NCI-H69 (cell line): ENCODE data around the gene LCTL.

Experiments
- DNase-seq: peaks from one replicate; lab custom pipeline; 2025; lab: John Stamatoyannopoulos, UW

LCTL gene

GRCh38 chr15:66565741-66566144 is at the start of gene LCTL:
TSS of gene LCTL (minus strand) at chr15:66565998. CDS start at chr15:66565365, 633 bp downstream.
- no peak for DNase-seq

DNA sequence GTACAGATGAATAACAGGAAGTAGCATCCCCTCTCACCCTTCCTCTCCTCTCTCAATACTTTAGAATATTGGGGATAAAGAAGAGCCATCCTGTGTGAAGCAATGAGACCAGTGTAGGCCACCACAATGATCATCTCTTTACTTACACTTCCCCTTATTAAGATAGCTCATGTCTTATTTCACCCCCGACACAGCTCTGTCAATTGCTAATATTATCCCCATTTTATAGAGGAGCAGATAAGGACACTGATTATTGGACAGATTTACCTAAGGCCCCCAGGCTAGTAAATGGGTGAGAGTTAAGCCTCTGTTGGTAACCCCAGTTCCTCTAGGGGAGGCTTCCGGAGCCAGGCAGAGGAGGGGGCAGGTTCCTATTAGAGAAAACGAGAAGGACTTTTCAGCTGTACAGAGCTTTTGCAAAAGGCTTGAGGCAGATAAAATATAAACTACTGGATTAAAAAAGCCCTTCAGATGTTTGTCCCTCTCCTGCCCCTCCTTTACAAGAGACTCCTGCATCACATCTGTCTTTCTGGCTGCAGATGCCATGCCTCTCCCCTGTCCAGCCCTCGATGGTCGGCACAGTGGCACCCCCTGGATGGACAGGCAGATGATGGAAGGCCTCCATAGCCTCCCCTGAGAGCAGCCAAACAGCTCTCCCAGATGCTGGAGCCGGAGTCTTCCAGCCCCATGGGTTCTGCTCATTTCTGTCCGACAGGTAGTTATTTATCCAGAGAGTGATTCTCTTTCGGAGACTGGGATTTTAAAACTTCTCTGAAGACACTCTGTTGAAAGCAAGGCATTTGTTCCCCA is 49.4 kb upstream of the LCTL start:
- no peak for DNase-seq

GRCh38 chr15:66614456-66614855 is 48.7 kb upstream of the LCTL start:
- no peak for DNase-seq

- no peak for DNase-seq
Observed at GRCh38 chr15:66613743-66614142, 47.9 kb upstream of the LCTL start.

GRCh38 chr15:66611257-66612053 is 45.7 kb upstream of the LCTL start:
- no peak for DNase-seq

DNA sequence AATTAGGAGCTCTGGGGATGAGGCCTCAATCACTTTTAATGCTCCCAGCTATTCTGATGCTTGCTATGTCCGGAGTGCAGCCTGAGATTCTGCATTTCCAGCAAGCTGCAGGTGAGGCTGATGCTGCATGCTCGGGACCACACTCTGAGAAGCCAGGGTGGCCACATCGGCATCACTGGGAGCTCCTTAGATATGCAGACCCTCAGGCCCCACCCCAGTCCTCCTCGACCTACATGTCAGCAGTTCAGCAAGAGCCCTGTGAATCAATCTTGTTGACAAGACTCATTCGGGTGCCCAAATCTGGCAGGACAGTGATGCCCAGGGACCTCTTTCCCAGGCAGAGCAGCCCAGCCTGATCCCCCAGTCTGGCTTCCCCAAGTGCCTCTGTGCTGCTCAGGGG is 44.1 kb upstream of the LCTL start:
- DNase-seq = no peak

DNA sequence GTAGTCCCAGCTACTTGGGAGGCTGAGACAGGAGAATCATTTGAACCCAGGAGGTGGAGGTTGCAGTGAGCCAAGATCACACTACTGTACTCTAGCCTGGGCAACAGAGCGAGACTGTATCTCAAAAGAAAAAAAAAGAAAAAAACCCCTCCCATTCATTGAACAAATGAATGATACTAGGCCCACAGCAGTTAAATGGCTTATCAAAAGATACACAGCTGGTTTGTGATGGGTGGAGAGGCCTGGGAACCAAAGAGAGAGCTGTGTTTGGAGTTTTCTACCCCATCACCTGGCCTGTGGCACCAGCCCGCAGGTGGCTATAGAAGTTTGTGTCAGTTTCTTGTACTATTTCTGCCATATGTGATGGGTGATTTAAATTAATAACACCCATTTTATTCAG is 43.1 kb upstream of the LCTL start:
- DNase-seq = no peak

DNA sequence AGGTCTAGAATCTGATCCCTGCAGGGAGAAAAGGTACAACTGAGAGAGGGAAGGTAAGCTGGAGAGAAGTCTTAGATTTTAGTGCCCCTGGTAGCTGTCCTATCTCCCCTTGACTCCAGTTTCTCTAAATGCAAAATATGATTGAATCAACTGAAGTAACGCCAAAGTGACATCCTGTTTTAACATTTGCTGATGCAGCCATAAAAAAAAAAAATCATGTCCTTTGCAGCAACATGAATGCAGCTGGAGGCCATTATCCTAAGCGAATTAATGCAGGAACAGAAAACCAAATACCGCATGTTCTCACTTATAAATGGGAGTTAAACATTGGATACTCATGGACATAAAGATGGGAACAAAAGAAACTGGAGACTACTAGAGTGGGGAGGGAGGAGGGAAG is 42.4 kb upstream of the LCTL start:
- DNase-seq = no peak

GRCh38 chr15:66603301-66604179 is 37.7 kb upstream of the LCTL start:
- DNase-seq = peak; percentile 74

DNA sequence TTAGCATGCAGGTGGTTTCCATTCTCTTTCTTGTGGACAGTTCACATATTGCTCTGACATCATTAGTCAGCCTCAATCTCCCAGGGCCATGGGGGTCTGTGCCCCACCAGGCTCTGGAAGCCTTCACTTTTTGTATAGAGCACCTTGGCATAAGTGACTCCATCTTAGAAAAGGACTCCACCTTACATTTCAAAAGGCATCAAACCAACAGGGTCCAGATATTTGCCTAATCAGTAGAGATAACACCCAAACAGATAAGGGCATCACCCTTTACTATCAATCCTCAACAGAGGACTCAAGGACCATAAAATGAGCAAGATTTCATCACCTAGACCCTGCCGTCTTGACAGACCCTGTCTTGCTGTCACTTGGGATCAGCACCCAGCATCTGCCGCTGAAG is 35.7 kb upstream of the LCTL start:
- DNase-seq = no peak

- no peak for DNase-seq
Observed at GRCh38 chr15:66600240-66600627, 34.4 kb upstream of the LCTL start.

DNA sequence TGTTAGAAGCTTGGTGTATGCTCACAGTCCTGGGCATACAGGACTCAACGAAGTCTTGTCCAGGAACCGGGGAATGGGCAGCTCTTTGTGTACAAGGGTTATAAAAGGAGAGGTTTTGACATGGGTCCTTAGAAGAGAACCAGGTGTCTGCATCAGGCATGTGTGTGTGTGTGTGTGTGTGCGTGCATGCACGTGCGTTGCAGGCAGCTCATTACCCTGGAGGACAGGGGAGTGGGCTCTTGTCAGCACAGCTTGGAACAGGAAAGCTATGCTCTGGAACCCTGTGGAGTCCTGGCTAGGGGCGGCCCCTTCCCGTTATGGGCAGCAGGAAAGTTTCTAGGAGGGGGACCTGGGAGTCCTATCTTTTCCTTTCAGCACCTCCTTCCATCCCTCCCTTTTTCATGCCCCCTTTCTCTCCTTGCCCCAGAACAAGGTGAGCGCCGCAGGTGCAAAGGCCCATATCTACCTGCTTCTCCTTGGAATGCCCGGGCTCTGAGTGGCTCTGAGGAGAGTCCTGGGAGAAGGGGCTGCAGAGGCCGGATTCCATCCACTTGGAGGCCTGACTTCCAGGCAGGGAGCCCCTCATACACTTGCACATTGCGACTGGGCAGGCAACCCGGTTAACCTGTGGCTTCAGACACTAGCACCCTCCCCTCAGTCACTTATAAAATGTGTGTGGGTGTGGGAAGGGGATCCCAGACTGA is 33.9 kb upstream of the LCTL start:
- DNase-seq = no peak

- DNase-seq = no peak
Observed at GRCh38 chr15:66598095-66598815, 32.5 kb upstream of the LCTL start.

- peak; percentile 90 for DNase-seq
Observed at GRCh38 chr15:66595931-66596545, 30.2 kb upstream of the LCTL start.

DNA sequence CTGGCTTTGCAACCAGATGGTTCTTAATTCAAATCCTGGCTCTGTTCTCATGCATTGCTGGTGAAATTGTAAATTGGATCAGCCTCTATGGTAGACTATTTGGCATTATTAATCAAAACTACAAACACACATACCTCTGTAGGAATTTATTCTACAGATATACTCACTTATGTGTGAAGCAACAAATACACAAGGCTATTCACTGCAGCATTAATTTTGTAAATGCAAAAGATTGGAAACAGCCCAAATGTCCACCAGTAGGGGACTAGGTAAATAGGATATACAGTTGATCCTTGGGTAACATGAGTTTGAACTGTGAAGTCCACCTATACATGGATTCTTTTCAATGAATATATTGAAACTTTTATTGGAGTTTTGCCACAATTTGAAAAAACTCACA is 29.5 kb upstream of the LCTL start:
- DNase-seq = no peak

- DNase-seq = no peak
Observed at GRCh38 chr15:66594836-66595235, 29.0 kb upstream of the LCTL start.

- DNase-seq = no peak
Observed at GRCh38 chr15:66594344-66594743, 28.5 kb upstream of the LCTL start.

GRCh38 chr15:66593219-66593780 is 27.5 kb upstream of the LCTL start:
- no peak for DNase-seq

DNA sequence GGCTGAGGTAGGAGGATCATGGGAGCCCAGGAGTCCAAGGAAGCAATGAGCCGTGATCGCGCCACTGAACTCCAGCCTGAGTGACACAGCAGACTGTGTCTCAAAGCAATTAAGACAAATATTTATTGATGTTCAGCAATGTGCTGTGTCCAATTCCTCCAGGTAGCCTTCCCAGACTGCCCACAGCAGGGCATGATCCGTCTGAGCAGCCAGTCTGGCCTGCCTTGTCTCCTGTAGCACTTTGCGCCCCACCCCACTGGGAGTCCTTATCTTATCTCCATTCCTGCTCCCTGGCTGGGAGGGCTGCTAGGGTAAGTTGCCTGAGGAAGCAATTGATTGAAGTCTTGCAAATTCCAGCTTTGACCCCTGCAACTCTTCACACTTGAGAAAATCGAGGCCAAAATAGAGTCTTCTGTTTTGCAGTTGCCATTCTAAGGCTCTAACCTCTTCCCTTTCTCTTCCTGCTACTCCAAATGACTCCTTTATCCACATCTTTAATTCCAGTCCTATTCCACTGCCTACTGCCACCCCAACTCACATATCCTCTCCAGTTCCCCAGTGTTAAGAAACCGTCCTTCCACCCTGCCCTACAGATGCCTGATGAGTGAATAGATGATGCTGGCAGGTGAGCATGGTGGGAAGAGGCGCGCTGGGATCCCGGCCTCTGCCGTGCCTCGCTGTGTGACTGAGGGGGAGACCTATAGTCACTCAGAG is 26.9 kb upstream of the LCTL start:
- DNase-seq = no peak
